Neural cell (in vitro differentiated cells): ENCODE results near the gene PNMA8C.

Source experiments
- EP300 ChIP-seq: fragments of 450-650 bp; conservative IDR thresholded peaks from 2 replicates; pipeline ENCODE4 v1.6.1; 2014; ENCODE audit warnings: antibody characterized with exemption, mild to moderate bottlenecking, moderate library complexity; ENCODE audit not compliant: poor library complexity, severe bottlenecking
- RAD21 ChIP-seq: fragments of 450-650 bp; conservative IDR thresholded peaks from 2 replicates; pipeline ENCODE4 v1.6.1; 2014; ENCODE audit warnings: antibody characterized with exemption, mild to moderate bottlenecking, moderate library complexity
- TF ChIP-seq, protein P1 (sequence below): fragments of 450-650 bp; IDR thresholded peaks from 2 replicates; pipeline ENCODE4 v1.5.1; 2014; ENCODE audit warnings: antibody characterized with exemption, mild to moderate bottlenecking, moderate library complexity; ENCODE audit not compliant: poor library complexity, severe bottlenecking

DNA sequence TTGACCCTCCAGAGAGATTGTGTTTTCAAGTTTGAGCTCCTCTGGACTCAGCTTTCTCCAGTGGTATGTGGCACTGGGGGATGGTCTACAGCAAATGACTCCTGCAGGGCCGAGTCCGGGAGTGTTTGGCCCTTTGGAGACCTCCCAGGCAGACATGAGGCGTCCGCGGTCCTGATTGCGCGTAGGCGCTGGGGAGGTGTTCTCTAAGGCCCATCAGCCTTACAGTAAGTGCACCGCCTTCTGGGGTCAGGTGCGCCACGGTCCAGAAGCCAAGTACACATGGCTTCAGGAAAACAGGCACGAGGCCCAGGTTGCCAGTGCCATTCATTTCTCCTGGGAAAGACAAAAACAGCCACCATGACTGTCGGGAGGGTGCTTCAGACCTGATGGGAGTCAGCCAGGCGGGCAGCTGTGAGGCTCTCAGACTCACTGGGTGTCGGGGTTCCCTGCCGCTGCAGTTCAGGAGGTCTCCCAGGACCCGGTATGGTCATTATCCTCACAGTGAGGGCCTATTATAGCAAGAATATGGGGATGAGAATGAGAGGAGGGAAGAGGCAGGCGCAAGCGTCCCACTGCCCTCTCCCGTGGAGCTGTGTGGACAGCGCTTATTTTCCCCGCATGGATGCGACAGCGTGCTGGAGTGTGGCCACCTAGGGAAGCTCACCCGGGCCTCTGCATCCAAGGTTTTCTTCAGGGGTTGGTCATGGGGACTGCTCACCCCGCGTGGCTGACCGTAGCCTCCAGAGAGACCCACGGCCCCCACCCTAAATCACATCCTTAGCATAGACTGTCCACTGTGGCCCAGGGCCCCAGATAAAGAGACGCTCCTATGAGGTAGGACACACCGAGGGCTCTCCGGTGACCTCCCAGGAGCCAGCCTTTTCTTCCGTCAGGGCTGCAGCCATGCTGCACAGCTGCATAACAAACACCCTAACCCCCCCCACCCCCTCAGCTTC lies 37.2 kb downstream of the PNMA8C start:
- no peak for TF ChIP-seq EP300
- TF ChIP-seq, protein P1, sequence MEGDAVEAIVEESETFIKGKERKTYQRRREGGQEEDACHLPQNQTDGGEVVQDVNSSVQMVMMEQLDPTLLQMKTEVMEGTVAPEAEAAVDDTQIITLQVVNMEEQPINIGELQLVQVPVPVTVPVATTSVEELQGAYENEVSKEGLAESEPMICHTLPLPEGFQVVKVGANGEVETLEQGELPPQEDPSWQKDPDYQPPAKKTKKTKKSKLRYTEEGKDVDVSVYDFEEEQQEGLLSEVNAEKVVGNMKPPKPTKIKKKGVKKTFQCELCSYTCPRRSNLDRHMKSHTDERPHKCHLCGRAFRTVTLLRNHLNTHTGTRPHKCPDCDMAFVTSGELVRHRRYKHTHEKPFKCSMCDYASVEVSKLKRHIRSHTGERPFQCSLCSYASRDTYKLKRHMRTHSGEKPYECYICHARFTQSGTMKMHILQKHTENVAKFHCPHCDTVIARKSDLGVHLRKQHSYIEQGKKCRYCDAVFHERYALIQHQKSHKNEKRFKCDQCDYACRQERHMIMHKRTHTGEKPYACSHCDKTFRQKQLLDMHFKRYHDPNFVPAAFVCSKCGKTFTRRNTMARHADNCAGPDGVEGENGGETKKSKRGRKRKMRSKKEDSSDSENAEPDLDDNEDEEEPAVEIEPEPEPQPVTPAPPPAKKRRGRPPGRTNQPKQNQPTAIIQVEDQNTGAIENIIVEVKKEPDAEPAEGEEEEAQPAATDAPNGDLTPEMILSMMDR = no peak
- TF ChIP-seq RAD21 = no peak
